Measurements from ENCODE around the gene ULK1.

DNA sequence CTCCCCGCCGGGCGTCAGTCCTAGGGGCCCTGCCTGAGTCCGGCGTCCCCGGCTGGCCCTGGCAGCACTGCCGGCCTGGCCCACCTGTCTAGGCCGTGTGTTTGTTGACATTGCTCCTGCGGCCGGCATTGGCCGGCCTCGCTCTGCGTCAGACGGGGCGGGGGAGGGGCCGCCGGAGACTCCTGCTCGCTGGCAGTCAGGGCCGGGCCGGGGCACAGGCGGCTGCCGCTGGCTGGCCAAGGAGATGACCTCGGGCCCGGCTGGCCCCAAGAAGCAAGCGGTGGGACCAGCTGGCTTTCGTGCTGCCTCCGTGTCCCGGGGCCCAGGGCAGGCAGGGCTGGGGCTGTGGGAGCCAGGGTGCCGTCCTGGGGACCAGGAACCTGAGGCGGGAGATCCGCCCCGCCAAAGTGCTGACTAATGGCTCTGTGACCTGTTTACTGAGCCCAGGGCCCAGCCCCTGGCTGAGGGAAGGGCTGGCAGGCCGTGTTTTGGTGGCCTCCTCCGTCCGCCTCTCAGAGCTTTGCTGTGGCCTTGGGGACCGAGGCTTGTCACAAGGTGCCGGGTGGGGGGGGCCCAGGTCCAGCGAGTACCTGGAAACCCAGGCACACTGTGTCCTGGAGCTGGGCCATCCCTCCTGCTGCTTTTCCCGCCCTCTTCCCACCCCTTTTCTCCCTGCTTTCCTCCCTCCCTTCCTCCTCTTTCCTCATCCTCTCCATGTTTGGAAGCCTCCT, 1.8 kb downstream of the ULK1 start:
- TF ChIP-seq CTCF (IDR thresholded peaks at IDR 0.05) (no peak), POLR2A (IDR thresholded peaks at IDR 0.05) (peak; percentile 96)

All from uterus (tissue), 2 donors.